GM18873 (cell line): Measurements from ENCODE around the gene GAS2.
A peak's percentile ranks its signal among the peaks of the same experiment; 100 is the strongest.

Experiments
- ATAC-seq: cut with Tn5 transposase; IDR thresholded peaks from one replicate; pipeline ENCODE4 v1.9.1; 2021; ENCODE audit warnings: mild to moderate bottlenecking, moderate library complexity, moderate number of reproducible peaks; ENCODE audit not compliant: unreplicated experiment, low FRiP score

Gene GAS2

GRCh38 chr11:22780952-22781593, 114.7 kb downstream of the GAS2 start:
- ATAC-seq = peak; percentile 89

GRCh38 chr11:22785251-22785650, 118.8 kb downstream of the GAS2 start:
- no peak for ATAC-seq

DNA sequence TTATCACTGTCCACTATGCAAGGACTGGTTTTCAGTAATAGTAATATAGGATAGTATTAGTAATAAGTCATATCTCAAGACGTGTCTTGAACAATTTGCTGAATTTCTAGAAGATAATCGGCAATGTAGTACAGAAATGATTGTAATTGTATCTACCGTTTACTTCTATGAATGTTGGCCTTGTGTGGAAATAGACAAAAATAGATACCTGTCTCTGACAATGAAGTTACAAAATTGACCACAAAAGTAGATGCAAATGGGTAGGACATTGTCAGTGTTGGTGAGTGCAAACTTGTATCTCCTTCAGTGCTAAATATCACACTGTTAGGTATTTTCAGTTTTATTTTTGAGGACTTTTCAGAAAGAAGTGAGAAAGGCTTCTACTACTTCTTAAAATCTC, 120.1 kb downstream of the GAS2 start:
- ATAC-seq = peak; percentile 94

DNA sequence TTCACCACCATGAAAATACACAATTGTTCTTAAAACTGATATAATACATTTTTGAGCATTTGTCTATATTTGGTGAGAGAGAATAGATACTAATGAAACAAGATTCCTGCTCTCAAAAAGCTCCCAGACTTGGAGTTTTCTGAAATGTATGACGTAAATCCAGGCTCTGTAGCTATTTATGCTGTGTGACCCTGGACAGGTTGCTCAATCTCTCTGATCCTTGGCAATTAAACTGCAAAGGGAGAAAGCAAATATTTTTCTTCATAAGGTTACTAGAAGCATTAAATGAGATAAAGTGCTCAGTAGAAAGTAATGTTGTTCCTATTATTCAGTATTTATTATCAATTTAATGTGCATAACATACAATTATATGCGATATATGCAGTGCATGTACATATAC, 120.6 kb downstream of the GAS2 start:
- no peak for ATAC-seq

DNA sequence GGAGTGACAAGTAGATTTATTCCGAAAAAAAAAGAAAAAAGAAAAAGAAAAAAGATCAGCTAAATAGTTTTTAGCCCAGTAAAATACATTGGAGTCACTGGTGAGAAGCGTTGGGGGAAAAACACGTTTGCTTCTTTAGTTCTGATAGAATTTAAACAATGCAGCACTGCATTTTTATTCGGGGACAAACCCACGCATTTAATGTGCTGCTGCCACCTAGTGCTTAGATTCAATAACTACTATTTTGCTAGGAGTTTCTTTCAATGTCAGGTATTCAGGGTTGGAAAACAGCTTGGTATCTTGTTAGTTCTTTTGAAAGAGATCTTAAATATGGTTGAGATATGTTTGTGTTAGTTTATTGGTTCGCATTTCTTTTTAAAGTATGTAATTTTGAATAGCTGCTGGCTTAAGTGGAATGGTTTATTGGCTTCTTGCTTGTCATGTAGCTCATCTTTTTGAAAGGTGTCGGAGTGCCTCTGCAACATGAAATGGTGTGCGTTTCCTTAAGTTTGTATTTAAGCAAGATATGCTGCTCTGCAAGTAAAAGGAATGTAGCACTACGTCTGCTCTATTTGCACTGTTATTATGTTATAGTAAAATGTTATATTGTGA, 121.2 kb downstream of the GAS2 start:
- ATAC-seq = peak; percentile 36

DNA sequence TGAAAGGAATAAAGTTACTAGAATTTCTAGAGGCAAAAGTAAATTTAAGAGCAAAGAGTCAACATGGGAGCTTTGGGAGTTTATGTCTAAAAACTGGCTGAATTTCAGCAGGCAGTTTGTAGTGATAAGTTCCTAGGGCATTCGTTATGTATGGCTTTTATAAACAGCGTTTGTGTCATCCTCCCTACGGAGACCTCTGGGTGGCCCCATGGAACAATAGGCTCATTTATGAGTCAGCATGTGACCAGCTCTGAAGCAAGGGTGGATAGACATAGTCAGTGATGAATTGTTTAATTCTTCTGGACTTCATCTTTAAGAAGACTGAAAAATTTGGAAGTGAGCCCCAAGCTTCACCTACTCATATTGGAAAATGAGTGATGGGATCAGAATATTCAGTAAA, 126.1 kb downstream of the GAS2 start:
- no peak for ATAC-seq

- ATAC-seq = no peak
These were observed 129.5 kb downstream of the GAS2 start for GRCh38 chr11:22795914-22796313.

- ATAC-seq = no peak
These were observed 130.6 kb downstream of the GAS2 start for GRCh38 chr11:22797047-22797446.

GRCh38 chr11:22798901-22799300, 132.5 kb downstream of the GAS2 start:
- no peak for ATAC-seq

GRCh38 chr11:22800482-22800881, 134.1 kb downstream of the GAS2 start:
- ATAC-seq = no peak

- ATAC-seq = no peak
These were observed 136.4 kb downstream of the GAS2 start for GRCh38 chr11:22802861-22803260.

DNA sequence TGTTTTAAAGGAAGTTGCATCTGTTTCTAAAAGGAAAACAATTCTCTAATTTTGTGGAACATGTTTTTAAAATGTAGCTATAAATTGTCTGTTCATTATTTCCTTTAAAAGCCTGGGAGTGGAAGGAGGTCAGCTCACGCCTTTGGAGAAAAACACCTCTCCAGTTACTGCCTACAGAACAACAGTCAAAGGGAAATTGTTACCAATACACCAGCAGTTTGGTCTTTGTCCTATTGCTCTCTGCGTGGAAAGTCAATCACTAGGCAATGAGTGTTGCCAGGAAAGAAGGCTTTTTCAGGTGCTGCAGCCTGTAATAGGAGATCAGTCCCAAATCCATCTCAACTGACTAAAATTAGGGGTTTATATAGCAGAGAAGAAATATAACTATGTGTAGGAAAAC, 141.0 kb downstream of the GAS2 start:
- no peak for ATAC-seq

- peak; percentile 95 for ATAC-seq
These were observed 141.6 kb downstream of the GAS2 start for GRCh38 chr11:22807855-22808570.

GRCh38 chr11:22808571-22809197, 142.3 kb downstream of the GAS2 start:
- peak; percentile 4 for ATAC-seq

DNA sequence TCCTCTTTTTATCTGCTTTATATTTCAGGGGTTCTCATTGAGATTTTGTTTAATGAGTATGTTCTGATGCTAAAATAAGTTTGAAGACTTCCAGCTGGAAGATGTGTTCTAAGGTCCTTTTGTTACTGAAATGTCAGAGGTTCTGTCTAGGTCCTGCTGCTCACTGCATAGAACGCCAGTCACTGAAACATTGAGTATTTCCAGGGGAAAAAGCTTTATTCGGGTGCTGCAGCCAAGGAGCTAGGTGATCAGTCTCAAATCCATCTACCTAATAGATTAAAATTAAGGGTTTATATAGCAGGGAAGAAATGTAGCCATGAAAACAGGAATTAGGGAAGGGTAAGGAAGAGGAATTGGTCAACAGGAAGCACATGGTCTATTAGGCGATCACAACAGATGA, 143.5 kb downstream of the GAS2 start:
- ATAC-seq = no peak

DNA sequence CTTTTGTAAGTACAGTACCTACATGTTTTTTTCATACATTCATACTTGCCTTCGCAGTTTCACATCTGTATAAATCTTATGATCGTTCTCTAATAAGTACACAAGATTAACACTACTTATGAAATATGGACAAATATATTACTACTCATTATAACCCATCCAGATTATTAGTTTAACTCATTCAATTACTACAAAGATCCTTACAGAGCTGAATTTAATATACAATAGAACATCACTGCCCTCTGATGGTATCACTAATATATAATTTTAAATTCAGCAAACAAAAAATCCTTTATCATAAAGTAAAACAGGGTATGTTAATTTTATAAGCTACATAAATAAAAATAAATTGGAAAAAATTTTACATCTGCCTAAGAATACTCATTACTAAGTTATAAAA, 155.8 kb downstream of the GAS2 start:
- no peak for ATAC-seq

DNA sequence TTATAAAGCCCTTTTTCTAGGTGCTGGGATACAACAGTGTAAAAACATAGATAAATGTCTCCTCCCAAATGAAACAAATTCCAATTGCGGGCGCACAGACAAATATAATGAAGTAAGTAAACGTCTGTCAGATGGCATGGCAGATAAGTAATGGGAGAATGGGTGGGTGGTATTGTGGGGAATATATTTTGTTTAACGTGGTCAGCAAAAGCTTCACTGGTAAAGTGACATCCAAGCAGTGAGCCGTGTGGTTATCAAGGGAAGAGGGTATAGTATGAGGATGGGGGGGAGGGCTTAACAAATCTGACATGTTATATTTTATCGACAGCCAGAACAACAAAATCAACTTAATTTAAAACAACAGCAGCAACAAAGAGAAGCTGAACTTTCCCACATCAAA, 162.0 kb downstream of the GAS2 start:
- ATAC-seq = no peak

GRCh38 chr11:22829231-22830081, 163.0 kb downstream of the GAS2 start, which contains the start of gene SVIP:
Gene SVIP (minus strand): TSS chr11:22829801. CDS start chr11:22829748, 53 bp downstream.
- peak; percentile 91 for ATAC-seq

DNA sequence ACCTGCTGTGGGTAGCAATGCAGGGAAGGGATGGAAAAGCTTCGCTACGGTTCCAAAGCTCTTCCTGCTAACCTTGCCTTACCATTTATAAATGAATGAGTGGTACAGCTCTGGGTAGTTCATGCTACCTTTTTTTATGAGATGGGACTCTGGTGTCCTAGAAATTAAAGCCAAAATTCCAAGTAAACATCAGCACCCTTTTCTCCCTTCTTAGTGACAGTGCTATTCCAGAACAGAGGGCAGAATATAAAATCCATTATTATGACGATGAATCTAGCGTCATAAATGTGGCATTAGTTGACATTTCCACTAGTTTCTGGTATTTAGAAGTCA, 163.6 kb downstream of the GAS2 start:
- ATAC-seq = no peak

DNA sequence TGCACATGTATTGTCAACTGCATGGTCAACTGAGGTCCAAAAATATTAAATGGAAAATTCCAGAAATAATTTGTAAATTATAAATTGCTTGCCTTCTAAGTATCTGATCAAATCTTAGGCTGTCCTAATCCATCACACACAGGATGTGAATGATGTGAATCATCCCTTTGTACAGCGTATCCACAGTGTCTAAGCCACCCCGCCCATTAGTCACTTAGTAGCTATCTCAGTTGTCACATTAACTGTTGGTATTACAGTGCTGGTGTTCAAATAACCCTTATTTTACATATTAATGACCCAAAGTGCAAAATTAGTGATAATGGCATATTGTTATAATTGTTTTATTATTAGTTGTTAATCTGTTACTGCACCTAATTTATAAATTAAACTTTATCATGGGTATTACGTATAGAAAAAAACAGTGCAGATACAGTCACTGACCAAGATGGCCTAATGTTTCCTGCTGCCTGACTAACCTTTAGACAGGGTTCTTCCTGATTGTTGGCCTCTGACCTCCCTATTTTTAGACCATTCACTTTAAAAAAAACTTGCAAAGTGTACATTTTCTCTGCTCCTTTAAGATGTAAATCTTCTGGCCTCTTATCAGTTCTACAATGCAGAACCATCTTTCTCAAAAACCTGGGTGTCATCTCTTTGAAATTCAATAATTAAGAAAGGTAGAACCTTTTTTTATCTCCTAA, 166.1 kb downstream of the GAS2 start:
- ATAC-seq = no peak
